Type B pancreatic cell (in vitro differentiated cells): ENCODE measurements around the gene RHEBL1. TPM values are rescaled to one million over a fixed set of nuclear protein-coding genes. Genes with fewer than 3 reads are reported as not detected.

Source experiments
- DNase-seq: peaks from one replicate; pipeline ENCODE4 v3.0.0; 2021; ENCODE audit warnings: mixed read lengths; ENCODE audit not compliant: unreplicated experiment; ENCODE audit errors: extremely low spot score
- H3K27ac Mint-ChIP-seq: 2 replicates; pipeline ENCODE4 v1.8.0; 2021; ENCODE audit warnings: mild to moderate bottlenecking, mixed read lengths
- H3K27me3 Mint-ChIP-seq: 2 replicates; pipeline ENCODE4 v1.8.0; 2021; ENCODE audit warnings: mixed read lengths
- H3K36me3 Mint-ChIP-seq: 2 replicates; pipeline ENCODE4 v1.8.0; 2021; ENCODE audit warnings: mixed read lengths
- H3K4me1 Mint-ChIP-seq: one replicate; pipeline ENCODE4 v1.8.0; 2021; ENCODE audit warnings: mixed read lengths; ENCODE audit not compliant: unreplicated experiment
- H3K4me3 Mint-ChIP-seq: 2 replicates; pipeline ENCODE4 v1.8.0; 2021; ENCODE audit warnings: mild to moderate bottlenecking, mixed read lengths
- H3K9me3 Mint-ChIP-seq: 2 replicates; pipeline ENCODE4 v1.8.0; 2021; ENCODE audit warnings: mixed read lengths
- total RNA-seq: library from RNA; stranded (reverse); gene quantifications from 2 replicates; pipeline ENCODE4 v1.2.1, GENCODE V29; 2021; ENCODE audit warnings: low replicate concordance
- TF ChIP-seq, protein P1 (sequence below): fragments of 200-600 bp; sonication (generic); conservative IDR thresholded peaks from 2 replicates; pipeline ENCODE4 v1.5.0; 2021; ENCODE audit warnings: antibody characterized with exemption, mild to moderate bottlenecking

The RHEBL1 gene
- total RNA-seq, 1 donor from 2014 or later = 1.8 TPM

- DNase-seq = no peak
- Mint-ChIP-seq H3K9me3 (no peaks in the 10 kb centered on the region), H3K27ac (no peak overlapping the region), H3K4me3 (no peak overlapping the region), H3K27me3 (no peaks in the 10 kb centered on the region), H3K4me1 (peaks cover 17% of the 10 kb centered on the region), H3K36me3 (peaks cover 27% of the 10 kb centered on the region)
- TF ChIP-seq, protein P1, sequence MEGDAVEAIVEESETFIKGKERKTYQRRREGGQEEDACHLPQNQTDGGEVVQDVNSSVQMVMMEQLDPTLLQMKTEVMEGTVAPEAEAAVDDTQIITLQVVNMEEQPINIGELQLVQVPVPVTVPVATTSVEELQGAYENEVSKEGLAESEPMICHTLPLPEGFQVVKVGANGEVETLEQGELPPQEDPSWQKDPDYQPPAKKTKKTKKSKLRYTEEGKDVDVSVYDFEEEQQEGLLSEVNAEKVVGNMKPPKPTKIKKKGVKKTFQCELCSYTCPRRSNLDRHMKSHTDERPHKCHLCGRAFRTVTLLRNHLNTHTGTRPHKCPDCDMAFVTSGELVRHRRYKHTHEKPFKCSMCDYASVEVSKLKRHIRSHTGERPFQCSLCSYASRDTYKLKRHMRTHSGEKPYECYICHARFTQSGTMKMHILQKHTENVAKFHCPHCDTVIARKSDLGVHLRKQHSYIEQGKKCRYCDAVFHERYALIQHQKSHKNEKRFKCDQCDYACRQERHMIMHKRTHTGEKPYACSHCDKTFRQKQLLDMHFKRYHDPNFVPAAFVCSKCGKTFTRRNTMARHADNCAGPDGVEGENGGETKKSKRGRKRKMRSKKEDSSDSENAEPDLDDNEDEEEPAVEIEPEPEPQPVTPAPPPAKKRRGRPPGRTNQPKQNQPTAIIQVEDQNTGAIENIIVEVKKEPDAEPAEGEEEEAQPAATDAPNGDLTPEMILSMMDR = no peak
Observed at GRCh38 chr12:49051373-49051764, 18.4 kb downstream of the RHEBL1 start.

- peaks cover 11% of the 10 kb centered on the region for H3K4me1 Mint-ChIP-seq
- TF ChIP-seq, protein P1 = no peak
- no peak for DNase-seq
- H3K27ac Mint-ChIP-seq = no peak overlapping the region
- H3K27me3 Mint-ChIP-seq = no peaks in the 10 kb centered on the region
- H3K4me3 Mint-ChIP-seq = no peak overlapping the region
- no peaks in the 10 kb centered on the region for H3K9me3 Mint-ChIP-seq
- peaks cover 25% of the 10 kb centered on the region for H3K36me3 Mint-ChIP-seq
Observed at GRCh38 chr12:49050507-49051372, 19.0 kb downstream of the RHEBL1 start.

GRCh38 chr12:49049566-49050224 lies 20.1 kb downstream of the RHEBL1 start:
- Mint-ChIP-seq H3K36me3 (peaks cover 22% of the 10 kb centered on the region), H3K4me3 (no peak overlapping the region), H3K27ac (no peak overlapping the region), H3K27me3 (no peaks in the 10 kb centered on the region), H3K9me3 (no peaks in the 10 kb centered on the region), H3K4me1 (peaks cover under 1% of the 10 kb centered on the region)
- TF ChIP-seq, protein P1 = no peak
- no peak for DNase-seq

DNA sequence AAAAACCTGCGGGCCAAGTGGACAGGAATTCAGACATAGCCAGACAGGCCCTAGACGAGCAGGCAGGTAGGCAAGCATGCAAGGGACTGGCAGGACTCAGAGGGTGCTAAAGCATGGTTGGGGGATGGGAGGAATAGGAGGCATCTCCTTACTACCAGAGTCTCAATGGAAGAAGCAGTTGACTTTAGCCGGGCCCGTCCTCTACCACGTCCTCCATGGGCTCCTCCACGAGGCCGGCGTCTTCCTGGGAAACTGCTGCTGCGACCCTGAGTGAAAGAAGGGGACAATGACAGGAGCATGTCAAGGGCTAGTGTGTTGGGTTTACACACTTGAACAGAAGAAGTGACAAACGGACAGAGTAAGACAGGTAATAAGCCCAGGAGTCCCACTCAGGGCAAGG lies 20.8 kb downstream of the RHEBL1 start:
- TF ChIP-seq, protein P1 = no peak
- no peak overlapping the region for H3K4me3 Mint-ChIP-seq
- no peak overlapping the region for H3K27ac Mint-ChIP-seq
- H3K4me1 Mint-ChIP-seq = no peaks in the 10 kb centered on the region
- no peak for DNase-seq
- peaks cover 26% of the 10 kb centered on the region for H3K36me3 Mint-ChIP-seq
- H3K27me3 Mint-ChIP-seq = no peaks in the 10 kb centered on the region
- no peaks in the 10 kb centered on the region for H3K9me3 Mint-ChIP-seq

DNA sequence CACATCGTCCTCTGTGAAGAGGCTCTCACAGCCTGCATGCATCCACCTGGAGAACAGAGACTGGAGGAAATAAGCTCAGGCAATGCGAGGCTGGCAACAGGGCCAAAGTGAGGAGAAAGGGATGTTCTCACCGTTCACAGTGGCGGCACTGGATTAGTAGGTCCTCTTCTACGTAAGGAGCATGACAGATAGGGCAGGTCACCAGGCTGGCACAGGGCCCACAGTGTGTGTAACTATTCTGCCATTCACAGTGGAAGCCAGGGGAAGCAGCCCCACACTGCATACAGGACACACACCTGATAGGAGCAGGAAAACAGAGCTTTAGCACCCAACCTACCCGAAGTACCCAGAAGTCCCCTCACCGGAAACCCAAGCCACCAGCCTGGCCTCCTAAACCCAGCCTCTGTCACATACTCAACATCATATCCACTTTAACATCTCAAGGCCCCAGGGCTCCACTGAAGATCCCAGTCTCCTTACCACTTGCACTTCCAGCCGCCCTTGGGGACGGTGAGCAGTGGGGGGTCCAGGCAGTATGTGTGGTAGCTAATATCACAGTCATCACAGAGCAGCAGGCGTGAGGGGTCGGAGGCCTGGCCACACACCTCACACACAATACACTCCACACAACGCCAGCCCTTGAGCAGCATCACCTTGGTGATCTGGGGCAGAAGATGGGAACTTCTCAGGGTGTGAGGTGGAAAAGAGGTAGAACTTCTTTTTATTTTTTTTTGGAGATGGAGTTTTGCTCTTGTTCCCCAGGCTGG lies 23.5 kb downstream of the RHEBL1 start:
- Mint-ChIP-seq H3K27me3 (no peaks in the 10 kb centered on the region), H3K9me3 (no peaks in the 10 kb centered on the region), H3K4me1 (no peaks in the 10 kb centered on the region), H3K36me3 (peaks cover 27% of the 10 kb centered on the region), H3K27ac (no peak overlapping the region), H3K4me3 (no peak overlapping the region)
- no peak for DNase-seq
- TF ChIP-seq, protein P1 = no peak
